ENCODE data around the gene NEDD9.

NEDD9 gene

DNA sequence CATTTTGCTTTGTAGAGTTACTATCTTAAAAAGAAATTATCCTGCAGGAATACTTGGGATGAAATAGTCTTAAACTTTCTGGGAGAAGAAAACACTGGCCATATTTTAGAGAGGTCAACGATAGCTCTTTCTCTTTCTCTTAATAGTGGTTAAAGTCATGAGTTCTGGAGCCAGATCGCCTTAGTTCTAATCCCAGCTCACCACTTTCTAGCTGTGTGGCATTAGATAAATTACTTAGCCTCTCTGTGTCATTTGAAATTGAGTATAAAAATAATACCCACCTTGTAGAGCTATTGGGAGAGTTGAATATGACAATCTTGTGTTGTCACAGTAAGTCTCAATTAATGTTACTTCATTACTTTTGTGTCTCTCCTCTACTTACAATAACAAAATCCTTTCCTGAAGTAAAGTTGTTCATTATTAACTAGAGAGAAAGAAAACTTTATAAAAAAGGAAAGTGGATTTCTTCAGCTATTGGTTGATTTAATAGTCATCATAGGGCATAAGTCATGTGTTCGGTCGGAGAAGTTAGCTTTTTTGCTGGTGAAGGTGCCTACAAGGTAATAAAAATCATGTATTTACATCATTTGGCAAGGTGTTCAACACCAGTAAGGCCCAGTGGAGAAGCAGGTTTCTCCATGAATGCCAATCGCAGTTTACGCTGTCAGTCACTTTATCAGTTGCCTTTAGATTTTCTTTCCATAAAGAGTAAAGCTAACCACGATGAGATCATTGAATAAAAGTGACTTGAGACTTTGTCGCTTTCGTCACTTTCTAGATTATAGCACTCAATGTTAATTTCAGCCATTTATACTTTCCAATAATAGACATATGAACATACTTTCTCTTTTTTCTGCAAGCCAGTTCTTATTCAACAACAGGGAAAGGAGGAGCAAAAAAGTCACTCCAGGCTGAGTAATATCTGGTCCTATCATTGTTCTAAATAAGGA is 2.0 kb downstream of the NEDD9 start:
- TF ChIP-seq, protein P1, sequence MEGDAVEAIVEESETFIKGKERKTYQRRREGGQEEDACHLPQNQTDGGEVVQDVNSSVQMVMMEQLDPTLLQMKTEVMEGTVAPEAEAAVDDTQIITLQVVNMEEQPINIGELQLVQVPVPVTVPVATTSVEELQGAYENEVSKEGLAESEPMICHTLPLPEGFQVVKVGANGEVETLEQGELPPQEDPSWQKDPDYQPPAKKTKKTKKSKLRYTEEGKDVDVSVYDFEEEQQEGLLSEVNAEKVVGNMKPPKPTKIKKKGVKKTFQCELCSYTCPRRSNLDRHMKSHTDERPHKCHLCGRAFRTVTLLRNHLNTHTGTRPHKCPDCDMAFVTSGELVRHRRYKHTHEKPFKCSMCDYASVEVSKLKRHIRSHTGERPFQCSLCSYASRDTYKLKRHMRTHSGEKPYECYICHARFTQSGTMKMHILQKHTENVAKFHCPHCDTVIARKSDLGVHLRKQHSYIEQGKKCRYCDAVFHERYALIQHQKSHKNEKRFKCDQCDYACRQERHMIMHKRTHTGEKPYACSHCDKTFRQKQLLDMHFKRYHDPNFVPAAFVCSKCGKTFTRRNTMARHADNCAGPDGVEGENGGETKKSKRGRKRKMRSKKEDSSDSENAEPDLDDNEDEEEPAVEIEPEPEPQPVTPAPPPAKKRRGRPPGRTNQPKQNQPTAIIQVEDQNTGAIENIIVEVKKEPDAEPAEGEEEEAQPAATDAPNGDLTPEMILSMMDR (IDR thresholded peaks at IDR 0.05) = no peak

DNA sequence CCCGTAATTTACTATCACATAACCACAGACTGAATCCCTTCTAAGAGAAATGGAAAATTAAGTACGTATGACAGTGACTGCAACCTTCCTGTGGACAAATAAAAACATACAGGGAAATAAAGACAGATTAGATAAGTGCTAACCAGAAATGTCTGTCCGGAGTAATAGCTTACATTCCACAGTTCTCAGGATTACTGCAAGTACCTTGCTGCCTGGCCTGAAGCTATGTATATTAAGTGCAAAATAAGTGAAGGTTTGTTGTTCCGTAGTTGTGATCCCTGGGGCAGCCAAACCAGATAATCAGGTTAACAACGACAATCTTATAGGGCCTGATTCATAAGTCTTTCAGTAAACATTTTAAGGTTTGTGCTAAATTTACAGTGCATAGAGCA is 2.8 kb downstream of the NEDD9 start:
- TF ChIP-seq, protein P1 (IDR thresholded peaks at IDR 0.05) = no peak

DNA sequence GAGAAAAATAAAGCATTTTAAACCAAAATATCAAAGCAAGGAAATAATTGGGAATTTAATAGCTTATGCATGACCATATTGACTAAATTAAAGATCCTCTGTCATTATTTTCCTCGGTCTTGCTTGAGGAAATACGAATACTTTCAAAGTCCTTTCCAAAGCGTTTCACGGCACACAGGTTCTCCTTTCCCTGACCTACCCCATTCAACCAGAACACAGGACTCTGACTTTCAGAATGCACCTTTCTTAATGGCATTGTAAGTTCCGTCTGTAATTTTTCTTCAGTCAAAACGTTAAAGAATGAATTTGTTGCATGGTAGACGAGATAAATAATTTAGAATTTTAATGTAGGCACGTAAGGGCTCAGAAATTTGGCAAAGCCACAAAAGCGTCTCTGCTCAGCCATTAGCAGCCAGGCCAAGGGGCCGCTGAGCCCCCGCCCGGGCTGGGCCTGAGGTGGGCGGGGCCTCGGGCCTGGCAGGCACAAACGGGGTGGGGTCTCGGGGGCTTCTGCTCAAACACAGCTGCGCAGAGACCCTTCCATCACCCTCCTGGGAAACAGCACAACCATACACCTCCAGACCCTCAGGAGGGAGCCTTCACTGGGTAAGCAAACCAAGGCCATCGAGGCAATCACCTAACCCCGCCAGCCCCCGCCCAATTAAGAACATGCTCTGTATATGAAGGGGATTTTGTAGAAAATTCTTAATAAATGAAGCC is 3.4 kb downstream of the NEDD9 start:
- TF ChIP-seq, protein P1 (IDR thresholded peaks at IDR 0.05) = no peak

DNA sequence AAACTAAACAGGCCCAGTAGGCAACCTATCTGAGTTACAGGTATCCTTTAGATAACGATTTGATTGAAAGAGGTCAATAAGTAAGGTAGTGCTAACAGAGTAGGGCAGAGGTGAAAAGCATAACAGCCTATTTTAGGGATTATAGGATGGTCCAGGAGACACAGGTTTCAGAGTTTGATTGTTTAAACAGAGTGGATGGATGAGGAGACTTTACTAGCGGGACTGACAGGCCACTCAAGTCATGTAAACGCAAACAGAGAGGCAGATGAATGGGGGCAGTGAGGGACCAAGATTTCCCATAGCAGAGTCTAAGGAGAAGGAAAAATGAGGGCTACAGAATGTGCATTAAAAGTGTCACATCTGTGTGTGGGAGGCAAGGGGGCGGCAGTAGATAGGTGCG is 4.8 kb downstream of the NEDD9 start:
- TF ChIP-seq, protein P1 (IDR thresholded peaks at IDR 0.05) = no peak

DNA sequence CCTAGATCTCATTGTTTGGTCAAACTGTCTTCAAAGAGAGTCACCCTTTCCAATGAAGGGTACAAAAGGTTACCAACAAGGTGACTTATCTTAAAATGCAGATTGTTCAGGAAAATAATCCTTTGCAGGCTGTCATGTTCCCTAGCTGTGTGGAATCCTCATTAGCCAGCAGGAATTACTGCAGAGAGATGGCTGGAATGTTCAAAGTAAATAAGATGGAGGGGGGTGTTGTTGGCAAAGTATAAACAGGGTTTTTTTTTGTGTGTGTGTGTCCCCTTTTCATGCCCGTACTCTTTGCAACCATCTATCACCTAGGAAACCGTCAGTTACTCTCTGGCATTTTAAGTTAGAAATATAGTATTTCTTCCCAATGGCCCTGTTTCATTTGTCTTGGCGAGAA is 6.5 kb downstream of the NEDD9 start:
- TF ChIP-seq, protein P1 (IDR thresholded peaks at IDR 0.05) = no peak

DNA sequence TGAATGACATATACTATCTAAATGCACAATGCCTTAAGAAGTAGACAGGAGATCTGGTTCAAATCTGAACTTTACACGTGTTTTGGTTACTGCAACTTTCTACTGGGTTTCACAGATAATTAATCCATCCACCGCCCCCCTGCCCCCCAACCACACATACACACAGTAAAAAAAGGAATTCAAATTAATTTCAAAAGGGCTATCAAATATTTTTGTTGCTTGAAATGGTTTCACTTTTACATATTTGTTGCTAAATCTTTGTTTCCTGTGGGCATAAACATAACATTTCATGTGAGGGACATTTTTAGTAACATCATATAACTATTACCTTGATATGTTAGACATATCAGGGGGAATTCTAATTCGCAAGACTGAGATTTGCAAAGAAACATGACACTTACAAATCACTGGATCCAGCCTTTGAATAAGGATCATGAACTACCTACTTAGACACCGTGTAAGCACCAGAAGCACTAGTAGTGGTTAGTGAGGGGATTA is 7.5 kb downstream of the NEDD9 start:
- TF ChIP-seq, protein P1 (IDR thresholded peaks at IDR 0.05) = no peak

DNA sequence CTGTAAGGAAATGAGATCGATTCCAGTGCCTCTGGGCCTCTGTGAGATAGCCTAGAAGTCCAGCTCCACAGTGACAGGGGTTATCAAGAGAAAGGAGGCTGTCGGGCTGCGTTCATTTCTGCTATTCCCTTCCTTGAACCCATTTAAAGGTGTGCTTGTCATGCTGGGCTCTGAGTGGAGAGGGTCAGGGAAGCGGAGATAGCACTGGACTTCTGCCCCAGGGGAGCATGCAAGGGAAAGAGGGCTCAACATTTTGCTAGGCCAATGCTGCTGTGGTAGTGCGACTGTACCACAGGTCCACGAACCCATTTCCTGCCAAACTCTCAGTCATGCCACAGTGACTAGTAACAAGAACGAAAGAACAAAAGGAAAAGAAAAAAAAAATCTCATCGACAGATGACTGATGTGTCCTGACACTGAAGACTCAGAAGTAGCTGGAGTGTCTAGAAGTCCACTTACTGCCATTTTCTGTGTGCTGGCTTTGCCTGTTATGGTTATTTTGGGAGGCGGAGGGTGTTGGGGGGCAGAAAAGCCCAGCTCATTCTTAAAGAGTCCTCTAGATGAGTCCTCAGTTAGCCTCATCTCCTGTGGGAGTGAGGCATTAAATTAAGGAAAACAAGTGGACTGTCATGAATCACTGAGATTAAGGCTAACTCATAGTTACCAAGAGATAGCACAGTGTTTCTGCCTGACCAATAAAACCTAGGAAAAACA is 8.1 kb downstream of the NEDD9 start:
- TF ChIP-seq, protein P1 (IDR thresholded peaks at IDR 0.05) = no peak
